Heart right ventricle (tissue), 16 donors: Measurements from ENCODE around the gene AURKB. TPM values are rescaled to one million over a fixed set of nuclear protein-coding genes. Genes with fewer than 3 reads are reported as not detected.

ENCODE experiments used
- ATAC-seq, 8 donors: fragments of 200-7000 bp; cut with Tn5 transposase; one replicate each; pipeline ENCODE4 v1.9.1; 2020; ENCODE audit warnings: mild to moderate bottlenecking in 8 of 8, moderate library complexity in 8 of 8, moderate number of reproducible peaks in 1 of 8
- DNase-seq, 2 donors: peaks; one replicate each; pipeline ENCODE4 v3.0.0-alpha.2; 2020
- H3K27ac ChIP-seq, 10 donors: fragments of 200-600 bp; sonication (generic) in 2 of 10; one replicate each; pipeline versions ENCODE4 v1.5.0 to v1.8.0; 2020 to 2022; ENCODE audit warnings: mild to moderate bottlenecking in 3 of 10
- H3K27me3 ChIP-seq, 7 donors: fragments of 200-600 bp; one replicate each; pipeline ENCODE4 v1.8.0; 2021 to 2022; ENCODE audit warnings: mild to moderate bottlenecking in 2 of 7
- H3K36me3 ChIP-seq, 9 donors: fragments of 200-600 bp; sonication (generic) in 1 of 9; one replicate each; pipeline versions ENCODE4 v1.5.0 to v1.8.0; 2020 to 2022; ENCODE audit warnings: mild to moderate bottlenecking in 2 of 9
- H3K4me1 ChIP-seq, 9 donors: fragments of 200-600 bp; sonication (generic) in 1 of 9; one replicate each; pipeline versions ENCODE4 v1.5.0 to v1.8.0; 2020 to 2022; ENCODE audit warnings: mild to moderate bottlenecking in 4 of 9
- H3K4me3 ChIP-seq, 10 donors: fragments of 200-600 bp; sonication (generic) in 2 of 10; one replicate each; pipeline versions ENCODE4 v1.5.0 to v1.8.0; 2020 to 2022; ENCODE audit warnings: mild to moderate bottlenecking in 7 of 10, moderate library complexity in 2 of 10
- H3K9me3 ChIP-seq, 11 donors: fragments of 200-600 bp in 10 of 11; sonication (generic) in 2 of 11; one replicate each; pipeline versions ENCODE4 v1.5.0 to v1.8.0; 2013 to 2022; ENCODE audit warnings: mild to moderate bottlenecking in 2 of 11, control low read depth in 1 of 11, moderate library complexity in 1 of 11
- WGBS, 2 donors: extraction: QIAGEN DNeasy Blood & Tissue Kit; methylation state at CpG; one replicate each; pipeline ENCODE4 v1.1.7; 2013; ENCODE audit warnings: inconsistent platforms in 1 of 2; 5-methylcytosine and 5-hydroxymethylcytosine counted together
- intact Hi-C, 10 donors: fragments of 100-400 bp; cut with DNase I; formaldehyde crosslinking; loops; one replicate each; pipeline versions ENCODE4 v1.11.1 to v1.14.2; 2022
- polyA plus RNA-seq, 2 donors: library from polyadenylated mRNA; stranded (reverse); fragments of 200-250 nt; gene quantifications; one replicate each; pipeline ENCODE4 v1.2.3, GENCODE V29; 2013
- total RNA-seq, 10 donors: library from RNA; stranded (reverse); fragmentation: NEBNext Ultra II Directional in 3 of 10; extraction: Animal tissue kit (Norgen Biotek cat#: 25700) in 3 of 10; gene quantifications; one replicate each; pipeline versions ENCODE4 v1.2.1 to v1.2.4, GENCODE V29; 2021 to 2023
- TF ChIP-seq, protein P1 (sequence below), 9 donors: fragments of 200-600 bp; sonication (generic) in 2 of 9; IDR thresholded peaks; one replicate each; pipeline versions ENCODE4 v1.5.0 to v1.8.0; 2021 to 2022; ENCODE audit warnings: antibody characterized with exemption in 9 of 9, mild to moderate bottlenecking in 5 of 9, moderate library complexity in 1 of 9
- donor health status: Arrhythmogenic right ventricular cardiomyopathy.
- donor health status: ischemic (EF 13 %, LVEDD 7.1; RV severe dilation, severe dysfunction).
- donor health status: healthy with polysubstance abuse.
- donor health status: DM: no; HTN: yes; CAD: no.
- donor health status: DM: no; HTN: no; CAD: no.
- donor health status: ischemic (EF 25% LVEDD 6.9; RV normal size, moderate dysfunction).
- donor health status: ischemic (EF 25% LVEDD 5.7; RV mildly dilated, moderate dysfunction).
- donor health status: healthy.
- donor health status: DM: yes; HTN: yes; CAD: no.
- donor health status: Ischemic cardiomyopathy.
- donor health status: ischemic (EF 35%, LVEDD 5.7; RV mildly dilated, moderate dysfunction).
- donor health status: nonischemic (EF 11% LVEDD 7.7; RV severe dilation, severe dysfunction).
- donor health status: DM: yes; HTN: yes; CAD: no.
- donor health status: PGD.
- donor health status: ischemic (EF 29% LVEDD 5.4; RV normal size, mild dysfunction).
- donor health status: nonischemic (EF 23%, LVEDD 6.1; RV moderate dilation, normal function).

AURKB gene
- total and polyA plus RNA-seq, 12 donors, result 0.38 to 6.4 (median 1.0) TPM; not detected in 5

DNA sequence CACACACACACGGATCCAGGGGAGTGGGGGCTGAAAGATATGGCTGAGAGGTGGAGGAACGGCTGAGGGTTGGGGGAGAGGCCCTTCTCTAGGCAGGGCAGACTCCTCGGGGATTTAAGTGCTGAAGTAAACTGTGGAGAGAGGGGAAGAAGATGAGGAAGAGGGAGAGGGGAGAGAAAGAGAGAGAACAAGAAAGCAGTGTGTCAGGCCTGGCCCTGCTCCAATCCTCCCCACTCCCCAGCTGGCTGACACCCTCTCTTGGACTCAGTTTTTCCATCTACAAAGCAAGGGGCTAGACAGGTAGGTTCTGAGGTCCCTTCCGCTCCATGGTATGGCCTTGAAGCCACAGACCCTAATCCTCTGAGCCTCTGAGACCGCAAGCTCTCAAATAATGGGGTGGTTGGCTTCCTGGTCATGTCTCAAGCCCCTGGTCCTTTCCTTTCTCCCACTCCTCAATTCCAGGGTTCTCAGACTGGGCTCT lies 49.6 kb downstream of the AURKB start:
- intact Hi-C loops, result loop anchor here in 4 of 10 donors (2.0 to 5.0 kb wide), 3 partner anchors 24 to 38 kb away; partner anchors contain the start of gene HES7 (in 2 of the 4)
- peak overlapping the region in 9 of 10 donors; percentile 97 to 100 (median 100) for H3K27ac ChIP-seq
- no peak for DNase-seq

GRCh38 chr17:8160224-8160577 lies 50.2 kb downstream of the AURKB start:
- no peaks in the 10 kb centered on the region for H3K9me3 ChIP-seq
- ATAC-seq (no peak), DNase-seq (no peak)
- WGBS, 2 donors, result 58 to 62% methylated on average over 3 of the region's 4 CpGs
- H3K4me3 ChIP-seq, result no peak overlapping the region
- H3K4me1 ChIP-seq, result peaks cover 30 to 83% (median 61%) of the 10 kb centered on the region in 9 donors
- H3K27me3 ChIP-seq, result no peaks in the 10 kb centered on the region
- H3K36me3 ChIP-seq, result peaks cover 0 to 34% (median 17%) of the 10 kb centered on the region in 9 donors
- TF ChIP-seq, protein P1, sequence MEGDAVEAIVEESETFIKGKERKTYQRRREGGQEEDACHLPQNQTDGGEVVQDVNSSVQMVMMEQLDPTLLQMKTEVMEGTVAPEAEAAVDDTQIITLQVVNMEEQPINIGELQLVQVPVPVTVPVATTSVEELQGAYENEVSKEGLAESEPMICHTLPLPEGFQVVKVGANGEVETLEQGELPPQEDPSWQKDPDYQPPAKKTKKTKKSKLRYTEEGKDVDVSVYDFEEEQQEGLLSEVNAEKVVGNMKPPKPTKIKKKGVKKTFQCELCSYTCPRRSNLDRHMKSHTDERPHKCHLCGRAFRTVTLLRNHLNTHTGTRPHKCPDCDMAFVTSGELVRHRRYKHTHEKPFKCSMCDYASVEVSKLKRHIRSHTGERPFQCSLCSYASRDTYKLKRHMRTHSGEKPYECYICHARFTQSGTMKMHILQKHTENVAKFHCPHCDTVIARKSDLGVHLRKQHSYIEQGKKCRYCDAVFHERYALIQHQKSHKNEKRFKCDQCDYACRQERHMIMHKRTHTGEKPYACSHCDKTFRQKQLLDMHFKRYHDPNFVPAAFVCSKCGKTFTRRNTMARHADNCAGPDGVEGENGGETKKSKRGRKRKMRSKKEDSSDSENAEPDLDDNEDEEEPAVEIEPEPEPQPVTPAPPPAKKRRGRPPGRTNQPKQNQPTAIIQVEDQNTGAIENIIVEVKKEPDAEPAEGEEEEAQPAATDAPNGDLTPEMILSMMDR (IDR thresholded peaks at IDR 0.05), result no peak
- H3K27ac ChIP-seq, result peak overlapping the region in 6 of 10 donors; percentile 26 to 100 (median 100)
- intact Hi-C loops, result loop anchor here in 4 of 10 donors (2.0 to 5.0 kb wide), 3 partner anchors 23 to 38 kb away; partner anchors contain the start of gene HES7 (in 2 of the 4)

More for the DNA sequence above, 49.6 kb downstream of the AURKB start:
- TF ChIP-seq, protein P1 (IDR thresholded peaks at IDR 0.05), result no peak
- Histone ChIP-seq H3K27me3 (no peaks in the 10 kb centered on the region), H3K36me3 (peaks cover 0 to 34% (median 17%) of the 10 kb centered on the region in 9 donors), H3K4me1 (peaks cover 30 to 77% (median 64%) of the 10 kb centered on the region in 9 donors), H3K9me3 (no peaks in the 10 kb centered on the region), H3K4me3 (peak overlapping the region in 3 of 10 donors; percentile 80 to 100 (median 99))
- 39 to 42% methylated on average over 5 of the region's 5 CpGs for WGBS, 2 donors
- ATAC-seq, result no peak

- peaks cover 28 to 85% (median 56%) of the 10 kb centered on the region in 9 donors for H3K4me1 ChIP-seq
- TF ChIP-seq, protein P1 (IDR thresholded peaks at IDR 0.05), result no peak
- ATAC-seq, result no peak
- WGBS, 2 donors, result 74 to 84% methylated on average over 4 of the region's 4 CpGs
- peaks cover 0 to 34% (median 17%) of the 10 kb centered on the region in 9 donors for H3K36me3 ChIP-seq
- intact Hi-C loops, result loop anchor here in 7 of 10 donors (2.0 to 10.0 kb wide), 7 partner anchors 21 to 325 kb away; partner anchors contain the start of genes HES7 (in 3 of the 7), CYB5D1 (in 1 of the 7), KDM6B (in 1 of the 7) and NAA38 (in 1 of the 7)
- no peaks in the 10 kb centered on the region for H3K9me3 ChIP-seq
- peak overlapping the region in 9 of 10 donors; percentile 20 to 100 (median 97) for H3K27ac ChIP-seq
- H3K27me3 ChIP-seq, result no peaks in the 10 kb centered on the region
- no peak for DNase-seq
- no peak overlapping the region for H3K4me3 ChIP-seq
Measured at GRCh38 chr17:8159459-8160223, 50.7 kb downstream of the AURKB start.

- no peaks in the 10 kb centered on the region for H3K9me3 ChIP-seq
- WGBS, 2 donors, result 60% methylated on average over 3 of the region's 3 CpGs
- no peak for ATAC-seq
- intact Hi-C loops, result loop anchor here in 4 of 10 donors (2.0 to 10.0 kb wide), 5 partner anchors 20 to 324 kb away; partner anchors contain the start of genes CYB5D1 (in 1 of the 4), HES7 (in 1 of the 4), KDM6B (in 1 of the 4) and NAA38 (in 1 of the 4)
- H3K4me3 ChIP-seq, result peak overlapping the region in 1 of 10 donors; percentile 2
- no peaks in the 10 kb centered on the region for H3K27me3 ChIP-seq
- peaks cover 23 to 85% (median 50%) of the 10 kb centered on the region in 9 donors for H3K4me1 ChIP-seq
- TF ChIP-seq, protein P1 (IDR thresholded peaks at IDR 0.05), result no peak
- DNase-seq, result no peak
- peak overlapping the region in 9 of 10 donors; percentile 52 to 99 (median 97) for H3K27ac ChIP-seq
- H3K36me3 ChIP-seq, result peaks cover 0 to 34% (median 17%) of the 10 kb centered on the region in 9 donors
Measured at GRCh38 chr17:8159032-8159400, 51.4 kb downstream of the AURKB start.
